ENCODE measurements around the gene HMCN1. TPM values are rescaled to one million over a fixed set of nuclear protein-coding genes. Genes with fewer than 3 reads are reported as not detected.

The HMCN1 gene
- total RNA-seq, 1 donor from 2014 or later = 9.2 TPM

GRCh38 chr1:186215636-186216035, 481.4 kb downstream of the HMCN1 start:
- DNase-seq (ENCODE audit: extremely low read depth, low read depth, low spot score) = no peak

- DNase-seq (ENCODE audit: extremely low read depth, low read depth, low spot score) = no peak
These were observed 484.6 kb downstream of the HMCN1 start for GRCh38 chr1:186218654-186219352.

DNA sequence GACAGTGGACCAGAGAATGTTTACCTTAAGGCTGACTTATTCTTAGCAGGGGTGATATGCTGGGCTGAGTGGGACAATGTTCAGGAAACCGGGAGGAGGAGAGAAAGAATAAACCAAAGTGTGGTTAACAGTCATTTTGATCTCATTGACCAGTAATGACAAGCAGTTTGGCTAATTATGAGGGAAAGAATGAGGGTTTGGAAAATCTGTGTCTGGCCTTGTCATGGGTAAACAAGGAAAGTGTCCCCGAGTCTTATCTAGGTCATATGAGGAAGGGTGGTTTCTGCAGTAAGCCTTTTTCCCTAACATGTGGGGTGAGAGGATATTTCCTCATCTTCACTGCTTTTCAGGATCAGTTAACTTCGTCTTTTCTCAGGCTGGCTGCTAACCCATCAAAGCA, 485.9 kb downstream of the HMCN1 start:
- DNase-seq (ENCODE audit: extremely low read depth, low read depth, low spot score) = no peak

DNA sequence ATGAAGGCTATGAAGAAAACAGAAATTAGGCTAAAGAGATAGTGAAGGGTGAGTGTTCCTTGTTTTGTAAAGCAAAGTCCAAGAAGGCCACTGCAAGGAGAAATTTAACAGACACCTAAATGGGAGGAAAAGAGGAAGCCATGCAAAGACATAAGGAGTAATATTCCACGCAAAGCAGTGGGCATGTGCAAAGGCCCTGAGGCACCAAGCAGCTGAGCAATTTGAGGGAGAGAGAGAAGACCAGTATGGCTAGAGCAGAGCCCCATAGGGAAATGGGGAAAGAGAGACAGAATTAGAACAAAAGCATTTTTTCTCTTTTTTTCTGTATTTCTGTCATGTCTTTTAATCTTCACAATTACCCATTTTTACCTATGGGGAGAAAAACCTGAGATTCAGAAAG, 486.7 kb downstream of the HMCN1 start:
- no peak for DNase-seq (ENCODE audit: extremely low read depth, low read depth, low spot score)

- no peak for DNase-seq (ENCODE audit: extremely low read depth, low read depth, low spot score)
These were observed 490.9 kb downstream of the HMCN1 start for GRCh38 chr1:186225096-186225495.

- no peak for DNase-seq (ENCODE audit: extremely low read depth, low read depth, low spot score)
These were observed 494.6 kb downstream of the HMCN1 start for GRCh38 chr1:186228749-186229148.

GRCh38 chr1:186231861-186232436, 497.8 kb downstream of the HMCN1 start:
- DNase-seq (ENCODE audit: extremely low read depth, low read depth, low spot score) = no peak

GRCh38 chr1:186234976-186235686, 500.9 kb downstream of the HMCN1 start:
- DNase-seq (ENCODE audit: extremely low read depth, low read depth, low spot score) = no peak

GRCh38 chr1:186235696-186236095, 501.5 kb downstream of the HMCN1 start:
- no peak for DNase-seq (ENCODE audit: extremely low read depth, low read depth, low spot score)

- no peak for DNase-seq (ENCODE audit: extremely low read depth, low read depth, low spot score)
These were observed 502.7 kb downstream of the HMCN1 start for GRCh38 chr1:186236921-186237320.

- DNase-seq (ENCODE audit: extremely low read depth, low read depth, low spot score) = no peak
These were observed 505.0 kb downstream of the HMCN1 start for GRCh38 chr1:186239171-186239570.

- no peak for DNase-seq (ENCODE audit: extremely low read depth, low read depth, low spot score)
These were observed 506.2 kb downstream of the HMCN1 start for GRCh38 chr1:186240436-186240835.
